Measurements from ENCODE around the gene PRRC2B. TPM values are rescaled to one million over a fixed set of nuclear protein-coding genes. Genes with fewer than 3 reads are reported as not detected.

Gene PRRC2B
- total and polyA plus RNA-seq, 2 of the 8 experiments (the other 6 are each of a cell fraction or from before 2014, with no cell fraction given) = 37.3 to 249 TPM

DNA sequence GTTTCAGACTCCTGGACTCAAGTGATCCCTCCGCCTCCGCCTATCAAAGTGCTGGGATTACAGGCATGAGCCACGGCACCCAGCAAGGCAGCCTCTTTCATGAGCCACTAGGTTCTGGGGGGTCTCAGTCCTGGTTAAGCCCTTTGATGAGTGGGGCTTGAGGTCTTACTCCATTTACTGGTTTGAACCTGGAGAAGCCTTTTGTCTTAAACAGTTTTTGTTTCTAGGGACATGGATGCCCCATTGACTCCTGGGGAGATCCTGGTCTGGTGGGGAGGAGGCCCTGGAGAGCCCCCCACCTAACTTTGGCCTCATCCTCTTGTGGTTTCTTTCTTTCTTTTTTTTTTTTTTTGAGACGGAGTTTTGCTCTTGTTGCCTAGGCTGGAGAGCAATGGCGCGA lies 6.7 kb downstream of the PRRC2B start:
- H2AFZ ChIP-seq (ENCODE audit: low read length) = no peak overlapping the region
- no peak overlapping the region for H2BK120ac ChIP-seq (replicated peaks; ENCODE audit: low read depth, low read length)
- peaks cover 88 to 98% of the 10 kb centered on the region in 2 experiments for H3K79me2 ChIP-seq (ENCODE audit: control insufficient read depth in 1 of 2, insufficient read depth in 2 of 2, low read length in 2 of 2)
- H3K27ac ChIP-seq (ENCODE audit: low read depth, low read length) = no peak overlapping the region
- no peak overlapping the region for H4K8ac ChIP-seq (ENCODE audit: extremely low read depth, insufficient read depth, low read length)
- no peak overlapping the region for H3K14ac ChIP-seq (ENCODE audit: insufficient read length)
- H3K4me2 ChIP-seq (ENCODE audit: insufficient read depth in 1 of 2, low read depth in 2 of 2, low read length in 2 of 2) = peak overlapping the region in 1 of 2 experiments; percentile 6; a peak in 1 of 4 replicates
- H3K23me2 ChIP-seq (ENCODE audit: low read depth, low read length) = peaks cover 7% of the 10 kb centered on the region
- no peak overlapping the region for H2BK20ac ChIP-seq (ENCODE audit: low read length)
- peaks cover 0 to 3% (median 0%) of the 10 kb centered on the region in 4 experiments; a peak in 1 of 8 replicates for H3K36me3 ChIP-seq (ENCODE audit: control insufficient read depth in 2 of 4, insufficient read depth in 4 of 4, low read length in 3 of 4)
- no peak overlapping the region for H2BK15ac ChIP-seq (ENCODE audit: low read length)
- no peak overlapping the region for H3K18ac ChIP-seq (ENCODE audit: extremely low read depth, low read length)
- no peak overlapping the region for H3K23ac ChIP-seq (ENCODE audit: insufficient read length)
- ChIA-PET POLR2A (ENCODE audit: partially characterized antibody) (interaction anchor here (0.6 to 6.1 kb wide), 5 partner anchors 10 to 32 kb away, joined by 3 to 35 read pairs (median 11); no protein-coding TSS in a partner anchor), CTCF (ENCODE audit: partially characterized antibody) (interaction anchor here (1.3 kb wide), 1 partner anchor 34 kb away, joined by 4 read pairs; no protein-coding TSS in a partner anchor)
- no peak overlapping the region for H4K91ac ChIP-seq (replicated peaks; ENCODE audit: insufficient read length, low read length)
- H3K9me3 ChIP-seq (ENCODE audit: insufficient read depth in 2 of 2, low read depth in 1 of 2, low read length in 1 of 2) = no peaks in the 10 kb centered on the region
- H4K20me1 ChIP-seq (replicated peaks in 1 of 2; ENCODE audit: control insufficient read depth in 1 of 2, insufficient read depth in 2 of 2, low read length in 2 of 2) = peaks cover 37 to 38% of the 10 kb centered on the region in 2 experiments
- H3K79me1 ChIP-seq (ENCODE audit: low read depth, low read length) = peaks cover 10% of the 10 kb centered on the region
- H2BK5ac ChIP-seq (ENCODE audit: low read depth, low read length) = no peak overlapping the region
- 98% methylated on average over 5 of the region's 6 CpGs; no CpG with 5 or more reads in 1 of the 2 experiments for WGBS, 2 experiments (ENCODE audit: extremely low coverage in 1 of 2, insufficient coverage in 1 of 2, insufficient read length in 1 of 2, insufficient replicate concordance in 2 of 2, low coverage in 1 of 2, low lambda C conversion rate in 2 of 2, missing lambda C conversion rate in 1 of 2)
- no peak overlapping the region for H4K5ac ChIP-seq (ENCODE audit: insufficient read length, low read depth, low read length)
- H2BK12ac ChIP-seq (ENCODE audit: low read depth, low read length) = no peak overlapping the region
- no peak overlapping the region for H3K56ac ChIP-seq (replicated peaks; ENCODE audit: insufficient read length, low read depth, low read length)
- no peak overlapping the region for H3K9ac ChIP-seq (replicated peaks in 1 of 4; ENCODE audit: extremely low read depth in 1 of 4, low read depth in 3 of 4, low read length in 3 of 4)
- FAIRE-seq (no peak), DNase-seq (ENCODE audit: low read depth in 1 of 2, low spot score in 2 of 2) (no peak)
- H3K4me3 ChIP-seq (ENCODE audit: extremely low read depth in 1 of 4, insufficient read depth in 2 of 4, low read depth in 3 of 4, low read length in 4 of 4) = no peak overlapping the region
- no peaks in the 10 kb centered on the region for H3K27me3 ChIP-seq (replicated peaks in 1 of 4; ENCODE audit: control insufficient read depth in 3 of 4, extremely low read depth in 1 of 4, insufficient read depth in 3 of 4, low read length in 3 of 4)
- H2AK5ac ChIP-seq (ENCODE audit: low read depth, low read length) = no peak overlapping the region
- peaks cover 18 to 49% (median 31%) of the 10 kb centered on the region in 4 experiments for H3K4me1 ChIP-seq (replicated peaks in 1 of 4; ENCODE audit: control insufficient read depth in 3 of 4, insufficient read depth in 4 of 4, low read length in 3 of 4)
- H3K4ac ChIP-seq (replicated peaks; ENCODE audit: insufficient read length, low read depth, low read length) = no peak overlapping the region
- TF ChIP-seq GABPA (IDR thresholded peaks at IDR 0.05; ENCODE audit: borderline replicate concordance, insufficient read depth, low read length) = no peak
- TF ChIP-seq, protein P1, sequence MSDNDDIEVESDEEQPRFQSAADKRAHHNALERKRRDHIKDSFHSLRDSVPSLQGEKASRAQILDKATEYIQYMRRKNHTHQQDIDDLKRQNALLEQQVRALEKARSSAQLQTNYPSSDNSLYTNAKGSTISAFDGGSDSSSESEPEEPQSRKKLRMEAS (IDR thresholded peaks at IDR 0.05) = no peak
- TF ChIP-seq RBBP5 (IDR thresholded peaks at IDR 0.05; ENCODE audit: borderline replicate concordance, low read depth, low read length) = no peak
- TF ChIP-seq, protein P2, sequence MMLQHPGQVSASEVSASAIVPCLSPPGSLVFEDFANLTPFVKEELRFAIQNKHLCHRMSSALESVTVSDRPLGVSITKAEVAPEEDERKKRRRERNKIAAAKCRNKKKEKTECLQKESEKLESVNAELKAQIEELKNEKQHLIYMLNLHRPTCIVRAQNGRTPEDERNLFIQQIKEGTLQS (IDR thresholded peaks at IDR 0.05; ENCODE audit: insufficient read depth, low read depth, low read length) = no peak
- TF ChIP-seq FOSL1 (IDR thresholded peaks at IDR 0.05; ENCODE audit: insufficient read depth, low read depth, low read length) = no peak
- no peak for TF ChIP-seq TEAD4 (IDR thresholded peaks at IDR 0.05; ENCODE audit: low read depth, low read length)
- TF ChIP-seq CBX5 (IDR thresholded peaks at IDR 0.05; ENCODE audit: low read depth, low read length) = no peak
- TF ChIP-seq KDM1A (IDR thresholded peaks at IDR 0.05; ENCODE audit: borderline replicate concordance, low read length) = no peak
- no peak for TF ChIP-seq CHD2 (IDR thresholded peaks at IDR 0.05; ENCODE audit: low read length)
- no peak for TF ChIP-seq CTBP2 (IDR thresholded peaks at IDR 0.05; ENCODE audit: borderline replicate concordance, insufficient read depth, insufficient read length, low read length)
- no peak for TF ChIP-seq SUZ12 (IDR thresholded peaks at IDR 0.05; ENCODE audit: low read length)
- no peak for TF ChIP-seq SP1 (IDR thresholded peaks at IDR 0.05; ENCODE audit: low read depth, low read length)
- TF ChIP-seq EZH2 (IDR thresholded peaks at IDR 0.05; ENCODE audit: low read depth, low read length, severe bottlenecking) = no peak

Data from H1 (cell line).